Omental fat pad (tissue), 4 donors: ENCODE data around the gene FABP1. TPM values are rescaled to one million over a fixed set of nuclear protein-coding genes. Genes with fewer than 3 reads are reported as not detected.

Source experiments
- ATAC-seq: fragments of 150-250 bp; one replicate; pipeline ENCODE4 v1.9.1; 2016; ENCODE audit warnings: mild to moderate bottlenecking, moderate library complexity; ENCODE audit not compliant: low FRiP score
- DNase-seq: peaks from one replicate; pipeline ENCODE4 v3.0.0-alpha.2; 2019; ENCODE audit warnings: low spot score
- CTCF ChIP-seq, 3 donors: fragments of 450-650 bp; IDR thresholded peaks; one replicate each; pipeline ENCODE4 v1.5.1; 2016 to 2017; ENCODE audit warnings: antibody characterized with exemption in 3 of 3, mild to moderate bottlenecking in 3 of 3, moderate library complexity in 2 of 3
- small RNA-seq: library from RNA; depleted of rRNA; stranded (forward); fragments of <200 nt; gene quantifications from one replicate; pipeline ENCODE3, GENCODE V24; 2016
- total RNA-seq, 4 donors: library from RNA; depleted of rRNA; stranded (reverse); fragments of >200 nt; gene quantifications; one replicate each; pipeline ENCODE4 v1.1.0, GENCODE V29; 2016

Gene FABP1
- total RNA-seq, 4 donors from 2014 or later = not detected

GRCh38 chr2:88074150-88074549, 53.7 kb downstream of the FABP1 start:
- TF ChIP-seq CTCF (IDR thresholded peaks at IDR 0.05) = no peak
- DNase-seq (no peak), ATAC-seq (no peak)

Small RNA genes within 50 kb of the gene (small RNA-seq; reads per million reads assigned to genes)
- not detected for gene MIR4780

Other genes with a start within 250 kb of the FABP1 start
- gene RNU2-63P, start 111.5 kb downstream of the FABP1 start, total RNA-seq = not detected
- gene KRCC1, start 72.3 kb downstream of the FABP1 start, total RNA-seq = 10 to 100 TPM; 12.2 to 37.8 (median 26.1) TPM
- gene SMYD1, start 60.2 kb downstream of the FABP1 start, total RNA-seq = not detected
- gene THNSL2, start 42.3 kb upstream of the FABP1 start, total RNA-seq = 10 to 100 TPM in 3 of 4 donors, 1 to 10 TPM in 1; 2.2 to 30.5 (median 19.3) TPM